ENCODE data around the gene PRR16. TPM values are rescaled to one million over a fixed set of nuclear protein-coding genes. Genes with fewer than 3 reads are reported as not detected.
"Not testable (repeated sequence)": the region's sequence is repeated elsewhere in the genome, so short reads cannot be mapped to it uniquely, and the experiment has no call there.

The PRR16 gene
- total RNA-seq, 1 donor from 2014 or later = 0.95 TPM

GRCh38 chr5:120454094-120454798 is 9.9 kb upstream of the PRR16 start:
- DNase-seq (no peak), ATAC-seq (peak; percentile 67 to 70)
- Histone ChIP-seq H3K9me3 (no peaks in the 10 kb centered on the region), H3K27ac (no peak overlapping the region), H3K4me3 (no peak overlapping the region), H3K36me3 (no peaks in the 10 kb centered on the region), H3K27me3 (ENCODE audit: low read depth) (no peaks in the 10 kb centered on the region), H3K4me1 (no peaks in the 10 kb centered on the region)
- TF ChIP-seq, protein P1, sequence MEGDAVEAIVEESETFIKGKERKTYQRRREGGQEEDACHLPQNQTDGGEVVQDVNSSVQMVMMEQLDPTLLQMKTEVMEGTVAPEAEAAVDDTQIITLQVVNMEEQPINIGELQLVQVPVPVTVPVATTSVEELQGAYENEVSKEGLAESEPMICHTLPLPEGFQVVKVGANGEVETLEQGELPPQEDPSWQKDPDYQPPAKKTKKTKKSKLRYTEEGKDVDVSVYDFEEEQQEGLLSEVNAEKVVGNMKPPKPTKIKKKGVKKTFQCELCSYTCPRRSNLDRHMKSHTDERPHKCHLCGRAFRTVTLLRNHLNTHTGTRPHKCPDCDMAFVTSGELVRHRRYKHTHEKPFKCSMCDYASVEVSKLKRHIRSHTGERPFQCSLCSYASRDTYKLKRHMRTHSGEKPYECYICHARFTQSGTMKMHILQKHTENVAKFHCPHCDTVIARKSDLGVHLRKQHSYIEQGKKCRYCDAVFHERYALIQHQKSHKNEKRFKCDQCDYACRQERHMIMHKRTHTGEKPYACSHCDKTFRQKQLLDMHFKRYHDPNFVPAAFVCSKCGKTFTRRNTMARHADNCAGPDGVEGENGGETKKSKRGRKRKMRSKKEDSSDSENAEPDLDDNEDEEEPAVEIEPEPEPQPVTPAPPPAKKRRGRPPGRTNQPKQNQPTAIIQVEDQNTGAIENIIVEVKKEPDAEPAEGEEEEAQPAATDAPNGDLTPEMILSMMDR (IDR thresholded peaks at IDR 0.05) = no peak
- intact Hi-C loops (cut with DNase I) = no loop called here

DNA sequence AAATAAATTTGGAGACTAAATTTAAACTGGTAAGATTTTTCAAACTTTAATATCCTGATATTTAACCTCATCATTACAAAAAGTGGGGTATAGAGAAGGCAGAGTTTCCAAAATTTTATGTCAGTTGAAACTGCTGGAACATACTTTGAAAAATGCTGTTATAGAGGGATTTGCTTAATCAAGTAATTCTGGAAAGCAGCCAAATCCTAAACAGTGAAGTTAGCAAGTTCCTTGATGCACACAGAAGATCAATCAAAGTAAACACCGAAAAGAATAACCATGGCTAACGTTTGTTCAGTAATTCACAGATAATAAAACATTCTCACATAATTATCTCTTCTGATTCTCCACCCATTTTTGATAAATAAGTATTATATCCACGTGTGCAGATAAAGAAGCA is 8.1 kb upstream of the PRR16 start:
- intact Hi-C loops (cut with DNase I) = no loop called here
- no peak for DNase-seq
- H3K27me3 ChIP-seq (ENCODE audit: low read depth) = no peaks in the 10 kb centered on the region
- no peaks in the 10 kb centered on the region for H3K9me3 ChIP-seq
- H3K27ac ChIP-seq = no peak overlapping the region
- H3K4me1 ChIP-seq = no peaks in the 10 kb centered on the region
- no peaks in the 10 kb centered on the region for H3K36me3 ChIP-seq
- H3K4me3 ChIP-seq = no peak overlapping the region
- TF ChIP-seq, protein P1 (IDR thresholded peaks at IDR 0.05) = no peak
- ATAC-seq = no peak

DNA sequence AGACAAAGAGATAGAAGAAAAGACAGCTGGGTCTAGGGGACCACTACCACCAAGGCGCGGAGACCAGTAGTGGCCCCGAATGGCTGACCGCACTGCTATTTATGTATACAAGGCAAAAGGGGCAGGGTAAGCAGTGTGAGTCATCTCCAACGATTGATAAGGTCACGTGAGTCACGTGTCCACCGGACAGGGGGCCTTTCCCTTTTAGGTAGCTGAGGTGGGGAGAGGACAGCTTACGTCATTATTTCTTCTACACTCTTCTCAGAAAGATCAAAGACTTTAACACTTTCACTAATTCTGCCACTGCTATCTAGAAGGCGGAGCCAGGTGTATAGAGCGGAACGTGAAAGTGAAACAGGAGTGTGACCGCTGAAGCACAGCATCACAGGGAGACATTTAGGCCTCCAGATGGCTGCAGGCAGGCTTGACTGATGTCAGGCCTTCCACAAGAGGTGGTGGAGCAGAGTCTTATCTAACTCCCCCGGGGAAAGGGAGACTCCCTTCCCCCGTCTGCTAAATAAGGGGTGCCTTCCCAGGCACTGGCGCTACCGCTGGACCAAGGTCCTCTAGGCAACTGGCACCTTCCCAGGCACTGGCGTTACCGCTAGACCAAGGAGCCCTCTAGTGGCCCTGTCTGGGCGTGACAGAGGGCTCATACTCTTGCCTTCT is 6.1 kb upstream of the PRR16 start:
- ATAC-seq = peak; percentile 77 to 82
- H3K4me3 ChIP-seq = peak overlapping the region; percentile 50
- H3K36me3 ChIP-seq = no peaks in the 10 kb centered on the region
- peak; percentile 82 for DNase-seq
- no peaks in the 10 kb centered on the region for H3K9me3 ChIP-seq
- no peaks in the 10 kb centered on the region for H3K4me1 ChIP-seq
- intact Hi-C loops (cut with DNase I) = no loop called here
- peaks cover 5% of the 10 kb centered on the region for H3K27me3 ChIP-seq (ENCODE audit: low read depth)
- H3K27ac ChIP-seq = no peak overlapping the region
- TF ChIP-seq, protein P1 (IDR thresholded peaks at IDR 0.05) = peak; percentile 76

- H3K27ac ChIP-seq; H3K9me3 ChIP-seq; ATAC-seq; DNase-seq; intact Hi-C loops (cut with DNase I); H3K27me3 ChIP-seq (ENCODE audit: low read depth); H3K4me1 ChIP-seq; H3K36me3 ChIP-seq: not testable (repeated sequence)
- H3K4me3 ChIP-seq = peak overlapping the region; percentile 50
Observed at GRCh38 chr5:120458508-120458847, 5.6 kb upstream of the PRR16 start.

GRCh38 chr5:120461251-120461650 is 2.8 kb upstream of the PRR16 start:
- H3K4me1 ChIP-seq = peaks cover 16% of the 10 kb centered on the region
- TF ChIP-seq, protein P1 (IDR thresholded peaks at IDR 0.05) = no peak
- H3K4me3 ChIP-seq = no peak overlapping the region
- intact Hi-C loops (cut with DNase I) = no loop called here
- ATAC-seq (no peak), DNase-seq (no peak)
- no peaks in the 10 kb centered on the region for H3K9me3 ChIP-seq
- peaks cover 27% of the 10 kb centered on the region for H3K27me3 ChIP-seq (ENCODE audit: low read depth)
- no peak overlapping the region for H3K27ac ChIP-seq
- no peaks in the 10 kb centered on the region for H3K36me3 ChIP-seq

DNA sequence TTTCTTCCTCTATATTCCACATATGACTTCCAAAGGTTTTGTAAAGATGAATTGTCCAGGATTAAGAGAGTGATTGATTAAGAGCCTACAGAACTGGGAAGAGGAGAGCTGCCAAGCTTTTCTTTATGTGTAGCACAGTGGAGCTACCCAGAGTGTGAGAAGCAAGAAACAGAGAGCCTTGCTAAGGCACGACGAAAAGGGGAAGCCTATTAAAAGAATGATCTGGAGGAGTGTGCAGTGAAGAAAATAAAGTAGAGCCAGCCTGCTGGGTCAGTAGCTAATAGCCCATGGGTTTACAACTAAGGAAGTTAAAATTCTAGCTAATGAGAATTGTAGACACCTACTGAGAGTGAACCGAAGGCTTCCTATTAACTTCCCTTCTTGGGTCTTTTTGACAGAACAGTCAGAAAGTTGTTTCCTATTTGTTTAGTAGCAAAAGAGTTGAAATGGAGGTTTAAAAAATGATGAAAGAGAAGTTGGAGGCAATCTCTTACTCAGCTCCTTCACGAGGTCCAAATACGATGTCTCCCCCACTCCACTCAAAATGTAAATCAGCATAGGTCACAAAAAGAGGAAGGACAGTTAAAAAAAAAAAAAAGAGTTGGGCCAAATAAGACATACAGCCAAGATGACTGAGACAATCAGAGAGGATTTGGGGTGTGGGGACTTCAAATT is 957 bp upstream of the PRR16 start:
- Histone ChIP-seq H3K9me3 (no peaks in the 10 kb centered on the region), H3K4me1 (peaks cover 16% of the 10 kb centered on the region), H3K27ac (no peak overlapping the region), H3K27me3 (ENCODE audit: low read depth) (peaks cover 28% of the 10 kb centered on the region), H3K36me3 (no peaks in the 10 kb centered on the region), H3K4me3 (no peak overlapping the region)
- TF ChIP-seq, protein P1 (IDR thresholded peaks at IDR 0.05) = no peak
- ATAC-seq = no peak
- intact Hi-C loops (cut with DNase I) = no loop called here
- DNase-seq = no peak
